ENCODE data around the gene PLXNA2. TPM values are rescaled to one million over a fixed set of nuclear protein-coding genes. Genes with fewer than 3 reads are reported as not detected.

The PLXNA2 gene
- total RNA-seq, 4 donors from 2014 or later = 17.2 to 29.7 (median 24.6) TPM

DNA sequence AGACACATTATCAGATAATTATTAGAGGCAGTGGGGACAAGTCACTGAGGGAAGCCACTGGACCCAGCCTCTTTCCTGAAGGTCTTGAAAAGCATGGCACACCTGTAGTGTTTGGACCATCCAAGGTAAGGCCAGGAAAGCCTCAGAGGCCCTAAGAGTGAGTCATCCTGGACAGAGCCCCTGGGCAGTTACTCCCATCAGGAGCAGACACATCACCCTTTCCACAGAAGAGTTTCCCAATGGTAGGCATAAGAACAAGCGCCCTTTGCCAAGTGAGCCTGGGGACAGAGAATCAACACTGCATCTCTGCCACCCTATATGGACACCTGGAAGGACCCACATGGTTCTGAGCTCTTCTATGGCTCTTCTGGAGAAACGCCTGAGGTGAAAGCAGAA, 136.0 kb downstream of the PLXNA2 start:
- Histone ChIP-seq H3K4me1 (peaks cover 0 to 9% (median 0%) of the 10 kb centered on the region in 4 donors), H3K4me3 (no peak overlapping the region), H3K36me3 (no peaks in the 10 kb centered on the region), H3K27ac (no peak overlapping the region), H3K9me3 (no peaks in the 10 kb centered on the region), H3K27me3 (no peaks in the 10 kb centered on the region)
- TF ChIP-seq, protein P1, sequence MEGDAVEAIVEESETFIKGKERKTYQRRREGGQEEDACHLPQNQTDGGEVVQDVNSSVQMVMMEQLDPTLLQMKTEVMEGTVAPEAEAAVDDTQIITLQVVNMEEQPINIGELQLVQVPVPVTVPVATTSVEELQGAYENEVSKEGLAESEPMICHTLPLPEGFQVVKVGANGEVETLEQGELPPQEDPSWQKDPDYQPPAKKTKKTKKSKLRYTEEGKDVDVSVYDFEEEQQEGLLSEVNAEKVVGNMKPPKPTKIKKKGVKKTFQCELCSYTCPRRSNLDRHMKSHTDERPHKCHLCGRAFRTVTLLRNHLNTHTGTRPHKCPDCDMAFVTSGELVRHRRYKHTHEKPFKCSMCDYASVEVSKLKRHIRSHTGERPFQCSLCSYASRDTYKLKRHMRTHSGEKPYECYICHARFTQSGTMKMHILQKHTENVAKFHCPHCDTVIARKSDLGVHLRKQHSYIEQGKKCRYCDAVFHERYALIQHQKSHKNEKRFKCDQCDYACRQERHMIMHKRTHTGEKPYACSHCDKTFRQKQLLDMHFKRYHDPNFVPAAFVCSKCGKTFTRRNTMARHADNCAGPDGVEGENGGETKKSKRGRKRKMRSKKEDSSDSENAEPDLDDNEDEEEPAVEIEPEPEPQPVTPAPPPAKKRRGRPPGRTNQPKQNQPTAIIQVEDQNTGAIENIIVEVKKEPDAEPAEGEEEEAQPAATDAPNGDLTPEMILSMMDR (IDR thresholded peaks at IDR 0.05) = no peak
- TF ChIP-seq EP300 (IDR thresholded peaks at IDR 0.05) = no peak
- TF ChIP-seq POLR2A (IDR thresholded peaks at IDR 0.05) = no peak
- no peak for DNase-seq (ENCODE audit: low spot score in 2 of 2)
- 92 to 97% methylated on average over 2 of the region's 2 CpGs for WGBS, 2 donors

DNA sequence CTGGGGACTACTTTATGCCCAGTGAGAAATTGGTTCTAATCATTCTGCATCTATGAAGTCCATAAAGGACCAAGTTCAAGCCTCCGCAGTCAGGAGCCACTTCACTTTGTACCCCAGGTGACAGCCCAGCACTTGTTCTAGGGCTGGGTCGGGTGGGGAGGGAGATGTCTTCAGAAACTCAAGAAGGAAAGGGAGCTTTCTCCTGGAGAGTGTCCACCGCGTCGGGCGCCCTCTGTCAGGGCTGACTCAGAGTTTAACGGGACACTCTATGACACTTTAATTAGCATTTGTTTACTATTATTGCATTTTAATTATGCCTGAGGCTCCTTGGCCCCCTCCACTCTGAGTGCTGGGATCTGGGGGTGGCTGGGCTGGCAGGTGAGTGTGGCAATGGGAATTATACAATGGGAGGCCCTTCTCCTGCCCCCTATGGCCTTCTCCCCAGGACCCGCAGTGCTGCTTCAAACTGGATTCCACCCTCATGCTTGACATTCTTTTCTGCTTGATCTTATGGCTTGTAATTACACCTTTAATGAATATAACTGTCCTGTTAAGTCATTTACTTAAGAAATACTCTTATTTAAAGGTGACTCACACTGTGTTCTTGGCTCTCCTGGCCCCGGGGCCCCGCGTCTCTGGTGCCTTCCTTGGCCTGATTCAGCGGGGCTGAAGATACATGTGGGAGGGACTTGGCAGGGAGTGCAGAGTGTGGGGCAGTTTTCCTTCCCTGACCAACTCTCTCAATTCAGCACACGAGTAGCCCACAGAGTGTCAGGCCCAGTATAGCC, 136.6 kb downstream of the PLXNA2 start:
- Histone ChIP-seq H3K36me3 (no peaks in the 10 kb centered on the region), H3K4me1 (peaks cover 0 to 9% (median under 1%) of the 10 kb centered on the region in 4 donors), H3K27ac (no peak overlapping the region), H3K4me3 (no peak overlapping the region), H3K9me3 (no peaks in the 10 kb centered on the region), H3K27me3 (no peaks in the 10 kb centered on the region)
- TF ChIP-seq, protein P1 (IDR thresholded peaks at IDR 0.05) = no peak
- TF ChIP-seq POLR2A (IDR thresholded peaks at IDR 0.05) (no peak), EP300 (IDR thresholded peaks at IDR 0.05) (no peak)
- DNase-seq (ENCODE audit: low spot score in 2 of 2) = no peak
- 71 to 78% methylated on average over 13 of the region's 13 CpGs for WGBS, 2 donors

DNA sequence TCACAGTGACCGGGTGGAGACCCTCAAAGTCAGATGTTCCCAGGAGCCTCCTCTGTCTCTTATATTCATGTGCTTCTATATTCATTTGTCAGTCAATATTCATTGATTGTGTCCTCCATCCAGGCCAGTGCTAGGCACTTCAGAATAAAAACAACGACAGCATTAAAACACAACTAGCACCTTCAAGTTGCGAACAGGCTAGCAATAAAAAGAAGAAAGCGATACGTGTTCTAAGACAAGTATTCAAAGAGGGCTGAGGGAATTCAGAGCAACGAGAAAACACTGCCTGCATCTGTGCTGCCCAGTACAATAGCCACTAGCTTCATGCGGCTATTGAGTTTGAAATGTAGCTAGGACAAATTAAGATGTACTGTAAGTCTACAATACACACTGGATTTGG, 138.0 kb downstream of the PLXNA2 start:
- no peaks in the 10 kb centered on the region for H3K27me3 ChIP-seq
- peaks cover 0 to 21% (median 5%) of the 10 kb centered on the region in 4 donors for H3K4me1 ChIP-seq
- TF ChIP-seq, protein P1 (IDR thresholded peaks at IDR 0.05) = no peak
- TF ChIP-seq EP300 (IDR thresholded peaks at IDR 0.05) (no peak), POLR2A (IDR thresholded peaks at IDR 0.05) (no peak)
- no peaks in the 10 kb centered on the region for H3K9me3 ChIP-seq
- no peak overlapping the region for H3K4me3 ChIP-seq
- no peak overlapping the region for H3K27ac ChIP-seq
- 57 to 60% methylated on average over 7 of the region's 7 CpGs for WGBS, 2 donors
- H3K36me3 ChIP-seq = no peaks in the 10 kb centered on the region
- DNase-seq (ENCODE audit: low spot score in 2 of 2) = no peak

DNA sequence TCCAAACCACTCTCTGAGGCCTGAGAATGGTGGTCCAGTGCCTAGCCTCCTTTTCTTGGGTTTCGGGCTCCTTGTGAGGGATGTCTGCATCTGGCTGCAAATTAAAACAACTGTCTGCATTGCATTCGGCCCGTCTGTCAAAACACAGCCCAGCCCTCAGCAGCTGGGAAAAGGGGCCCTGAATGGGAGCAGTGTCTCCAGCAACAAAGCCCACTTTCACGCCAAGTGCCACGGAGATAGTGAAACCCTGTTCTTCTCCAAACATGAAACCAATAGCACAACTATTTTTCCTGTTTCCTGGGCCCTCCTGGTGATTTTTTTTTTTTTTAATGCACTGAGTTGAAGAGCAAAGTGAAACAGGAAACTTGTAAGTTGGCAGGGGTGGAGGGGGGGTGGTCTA, 138.4 kb downstream of the PLXNA2 start:
- Histone ChIP-seq H3K4me1 (peaks cover 0 to 24% (median 5%) of the 10 kb centered on the region in 4 donors), H3K4me3 (no peak overlapping the region), H3K9me3 (no peaks in the 10 kb centered on the region), H3K36me3 (no peaks in the 10 kb centered on the region), H3K27me3 (no peaks in the 10 kb centered on the region), H3K27ac (no peak overlapping the region)
- TF ChIP-seq POLR2A (IDR thresholded peaks at IDR 0.05) (no peak), EP300 (IDR thresholded peaks at IDR 0.05) (no peak)
- TF ChIP-seq, protein P1 (IDR thresholded peaks at IDR 0.05) = no peak
- DNase-seq (ENCODE audit: low spot score in 2 of 2) = no peak
- 28 to 49% methylated on average over 4 to 5 of the region's 5 CpGs for WGBS, 2 donors
